Pancreas (tissue), 10 donors: ENCODE data around the gene GSTCD. TPM values are rescaled to one million over a fixed set of nuclear protein-coding genes. Genes with fewer than 3 reads are reported as not detected.
A peak's percentile ranks its signal among the peaks of the same experiment; 100 is the strongest.
"Not testable (repeated sequence)": the region's sequence is repeated elsewhere in the genome, so short reads cannot be mapped to it uniquely, and the experiment has no call there.

Source experiments
- ATAC-seq, 4 donors: fragments of 200-7000 bp; cut with Tn5 transposase; one replicate each; pipeline versions ENCODE4 v1.8.0 to v1.9.1; 2020; ENCODE audit warnings: mild to moderate bottlenecking in 4 of 4, moderate library complexity in 4 of 4
- DNase-seq, 6 donors: peaks; one replicate each; pipeline ENCODE4 v3.0.0-alpha.2; 2020
- FAIRE-seq: peaks from 2 replicates; lab custom pipeline; 2012; peaks lifted over from hg19 to GRCh38; lab: Jason Lieb, UNC
- H3K27ac ChIP-seq, 4 donors: fragments of 200-600 bp; sonication (generic); 1 replicate in 3 of 4; 2 replicates in 1 of 4; pipeline versions ENCODE4 v1.5.0 to v1.8.0; 2020
- H3K27me3 ChIP-seq, 4 donors: fragments of 200-600 bp; one replicate each; pipeline ENCODE4 v1.8.0; 2021
- H3K36me3 ChIP-seq, 3 donors: fragments of 200-600 bp; sonication (generic) in 1 of 3; one replicate each; pipeline versions ENCODE4 v1.5.0 to v1.8.0; 2020 to 2021
- H3K4me1 ChIP-seq, 3 donors: fragments of 200-600 bp; one replicate each; pipeline ENCODE4 v1.8.0; 2021
- H3K4me3 ChIP-seq, 4 donors: fragments of 200-600 bp; sonication (generic) in 2 of 4; one replicate each; pipeline versions ENCODE4 v1.5.0 to v1.8.0; 2020 to 2021
- H3K9me3 ChIP-seq, 4 donors: fragments of 200-600 bp; one replicate each; pipeline ENCODE4 v1.8.0; 2021
- WGBS, 2 donors: extraction: QIAGEN DNeasy Blood & Tissue Kit; methylation state at CpG; one replicate each; pipeline ENCODE4 v1.1.7; 2013; 5-methylcytosine and 5-hydroxymethylcytosine counted together
- intact Hi-C, 3 donors: fragments of 100-400 bp; cut with DNase I; formaldehyde crosslinking; loops; one replicate each; pipeline versions ENCODE4 v1.11.1 to v1.14.2; 2022
- polyA plus RNA-seq, 2 donors: library from polyadenylated mRNA; stranded (reverse); fragments of 200-250 nt; gene quantifications; one replicate each; pipeline ENCODE4 v1.2.3, GENCODE V29; 2013
- total RNA-seq, 6 donors: library from RNA; stranded (reverse); fragmentation: NEBNext Ultra II Directional in 4 of 6; extraction: Animal tissue kit (Norgen Biotek cat#: 25700) in 4 of 6; gene quantifications; one replicate each; pipeline versions ENCODE4 v1.2.1 to v1.2.4, GENCODE V29; 2021 to 2023
- TF ChIP-seq, protein P1 (sequence below), 4 donors: fragments of 200-600 bp; sonication (generic) in 3 of 4; IDR thresholded peaks; one replicate each; pipeline versions ENCODE4 v1.5.0 to v1.8.0; 2021; ENCODE audit warnings: antibody characterized with exemption in 4 of 4
- donor health status: healthy with polysubstance abuse.
- donor health status: DM: no; HTN: no; CAD: no; lungs with moderate emphysema.
- donor health status: DM: no; HTN: no; CAD: no.
- donor health status: control.
- donor health status: control.
- donor health status: Bipolar disorder and iron deficiency.
- donor health status: DM: yes; HTN: yes; CAD: no.
- donor health status: DM: no; HTN: no; CAD: no.
- donor health status: DM: no; HTN: no; CAD: no.
- donor health status: DM: yes; HTN: yes; CAD: no.

GSTCD gene
- total and polyA plus RNA-seq, 8 donors: 1.3 to 5.7 (median 2.8) TPM

DNA sequence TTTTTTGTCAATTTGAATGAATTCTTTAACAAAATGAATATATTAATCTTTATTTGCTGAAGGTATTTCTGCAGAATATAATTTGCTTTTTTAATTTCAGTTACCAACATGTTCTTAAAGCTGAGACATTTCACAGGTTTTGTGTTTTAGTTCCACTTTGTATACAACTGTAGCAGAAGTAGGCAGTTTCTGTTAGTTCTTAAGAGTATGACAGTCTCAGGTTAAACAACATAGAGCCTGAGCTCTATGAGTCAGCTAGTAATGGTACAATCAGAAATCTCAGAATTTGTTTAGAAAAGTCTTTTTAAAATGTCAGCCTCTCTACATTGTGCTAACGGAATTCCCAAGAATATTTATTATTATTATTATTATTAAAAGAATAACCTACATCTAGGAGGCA is 50.4 kb downstream of the GSTCD start:
- H3K9me3 ChIP-seq: no peaks in the 10 kb centered on the region
- H3K27me3 ChIP-seq: no peaks in the 10 kb centered on the region
- no peaks in the 10 kb centered on the region for H3K36me3 ChIP-seq
- DNase-seq: no peak
- intact Hi-C loops: no loop called here
- no peaks in the 10 kb centered on the region for H3K4me1 ChIP-seq
- H3K4me3 ChIP-seq: no peak overlapping the region
- WGBS, 2 donors: 91 to 94% methylated on average over 1 of the region's 1 CpG
- TF ChIP-seq, protein P1, sequence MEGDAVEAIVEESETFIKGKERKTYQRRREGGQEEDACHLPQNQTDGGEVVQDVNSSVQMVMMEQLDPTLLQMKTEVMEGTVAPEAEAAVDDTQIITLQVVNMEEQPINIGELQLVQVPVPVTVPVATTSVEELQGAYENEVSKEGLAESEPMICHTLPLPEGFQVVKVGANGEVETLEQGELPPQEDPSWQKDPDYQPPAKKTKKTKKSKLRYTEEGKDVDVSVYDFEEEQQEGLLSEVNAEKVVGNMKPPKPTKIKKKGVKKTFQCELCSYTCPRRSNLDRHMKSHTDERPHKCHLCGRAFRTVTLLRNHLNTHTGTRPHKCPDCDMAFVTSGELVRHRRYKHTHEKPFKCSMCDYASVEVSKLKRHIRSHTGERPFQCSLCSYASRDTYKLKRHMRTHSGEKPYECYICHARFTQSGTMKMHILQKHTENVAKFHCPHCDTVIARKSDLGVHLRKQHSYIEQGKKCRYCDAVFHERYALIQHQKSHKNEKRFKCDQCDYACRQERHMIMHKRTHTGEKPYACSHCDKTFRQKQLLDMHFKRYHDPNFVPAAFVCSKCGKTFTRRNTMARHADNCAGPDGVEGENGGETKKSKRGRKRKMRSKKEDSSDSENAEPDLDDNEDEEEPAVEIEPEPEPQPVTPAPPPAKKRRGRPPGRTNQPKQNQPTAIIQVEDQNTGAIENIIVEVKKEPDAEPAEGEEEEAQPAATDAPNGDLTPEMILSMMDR (IDR thresholded peaks at IDR 0.05): no peak
- peak; percentile 32 for FAIRE-seq
- ATAC-seq: no peak
- no peak overlapping the region for H3K27ac ChIP-seq

DNA sequence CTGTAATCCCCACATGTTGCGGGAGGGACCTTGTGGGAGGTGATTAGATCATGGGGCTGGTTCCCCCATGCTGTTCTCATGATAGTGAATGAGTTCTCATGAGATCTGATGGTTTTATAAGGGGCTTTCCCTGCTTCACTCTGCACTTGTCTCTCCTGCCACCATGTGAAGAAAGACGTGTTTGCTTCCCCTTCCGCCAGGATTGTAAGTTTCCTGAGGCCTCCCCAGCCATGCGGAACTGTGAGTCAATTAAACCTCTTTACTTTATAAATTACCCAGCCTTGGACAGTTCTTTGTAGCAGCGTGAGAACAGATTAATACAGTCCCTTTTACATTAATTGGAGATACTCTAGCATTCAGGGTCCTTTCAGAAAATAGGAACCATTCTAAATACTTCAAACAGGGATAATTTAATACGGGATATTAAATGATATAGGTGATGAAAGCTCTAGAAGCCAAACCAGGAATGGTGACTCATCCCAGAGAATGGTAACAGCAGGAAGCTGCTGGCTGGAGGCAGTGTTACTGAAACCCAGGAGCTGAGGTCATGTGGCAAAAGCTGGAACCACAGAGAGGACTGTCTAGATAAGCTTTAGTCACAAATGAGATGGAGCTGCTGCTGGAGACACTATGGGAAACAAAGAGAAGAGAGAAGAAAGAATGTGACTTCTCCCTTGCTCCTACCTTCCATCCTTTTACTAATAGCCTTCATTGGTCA is 57.3 kb downstream of the GSTCD start:
- Histone ChIP-seq H3K4me1 (no peaks in the 10 kb centered on the region), H3K27me3 (no peaks in the 10 kb centered on the region), H3K27ac (no peak overlapping the region), H3K36me3 (no peaks in the 10 kb centered on the region), H3K4me3 (no peak overlapping the region), H3K9me3 (no peaks in the 10 kb centered on the region)
- ATAC-seq (peak in 1 of 4 donors; percentile 69), FAIRE-seq (no peak), DNase-seq (no peak)
- intact Hi-C loops: no loop called here
- 94 to 96% methylated on average over 6 of the region's 6 CpGs for WGBS, 2 donors
- TF ChIP-seq, protein P1 (IDR thresholded peaks at IDR 0.05): no peak

DNA sequence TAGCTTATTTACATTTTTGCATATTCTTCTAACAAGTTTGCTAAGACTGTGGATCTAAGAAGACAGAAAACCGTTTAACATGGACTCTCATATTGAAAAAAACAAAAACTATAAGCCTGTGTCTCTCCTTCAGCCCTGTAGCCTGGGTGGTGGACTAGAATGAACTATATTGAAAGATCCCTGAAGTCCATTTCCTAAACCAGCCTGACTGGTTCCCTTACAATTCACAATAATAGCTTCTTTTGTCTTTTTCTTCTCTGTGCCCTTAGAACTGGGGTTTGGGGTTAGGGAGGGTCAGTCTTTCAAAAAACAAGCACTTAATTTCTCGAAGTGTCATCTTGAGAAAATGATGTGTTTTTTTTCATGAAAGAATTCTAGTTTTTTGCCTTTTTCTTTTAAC is 59.0 kb downstream of the GSTCD start:
- intact Hi-C loops: no loop called here
- DNase-seq (no peak), FAIRE-seq (no peak), ATAC-seq (peak in 1 of 4 donors; percentile 47)
- H3K27me3 ChIP-seq: no peaks in the 10 kb centered on the region
- H3K27ac ChIP-seq: no peak overlapping the region
- no peaks in the 10 kb centered on the region for H3K36me3 ChIP-seq
- TF ChIP-seq, protein P1 (IDR thresholded peaks at IDR 0.05): no peak
- 60 to 64% methylated on average over 2 of the region's 2 CpGs for WGBS, 2 donors
- H3K4me3 ChIP-seq: no peak overlapping the region
- H3K4me1 ChIP-seq: no peaks in the 10 kb centered on the region
- no peaks in the 10 kb centered on the region for H3K9me3 ChIP-seq

DNA sequence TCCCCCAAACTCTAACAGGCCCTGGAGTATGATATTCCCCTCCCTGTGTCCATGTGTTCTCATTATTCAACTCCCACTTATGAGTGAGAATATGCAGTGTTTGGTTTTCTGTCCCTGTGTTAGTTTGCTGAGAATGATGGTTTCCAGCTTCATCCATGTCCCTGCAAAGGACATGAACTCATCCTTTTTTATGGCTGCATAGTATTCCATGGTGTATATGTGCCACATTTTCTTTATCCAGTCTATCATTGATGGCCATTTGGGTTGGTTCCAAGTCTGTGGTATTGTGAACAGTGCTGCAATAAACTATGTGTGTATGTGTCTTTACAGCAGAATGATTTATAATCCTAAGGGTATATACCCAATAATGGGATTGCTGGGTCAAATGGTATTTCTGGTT is 61.9 kb downstream of the GSTCD start:
- FAIRE-seq, ATAC-seq, H3K4me1 ChIP-seq, H3K36me3 ChIP-seq, H3K27me3 ChIP-seq, H3K4me3 ChIP-seq, intact Hi-C loops, H3K27ac ChIP-seq, H3K9me3 ChIP-seq, DNase-seq: not testable (repeated sequence)

DNA sequence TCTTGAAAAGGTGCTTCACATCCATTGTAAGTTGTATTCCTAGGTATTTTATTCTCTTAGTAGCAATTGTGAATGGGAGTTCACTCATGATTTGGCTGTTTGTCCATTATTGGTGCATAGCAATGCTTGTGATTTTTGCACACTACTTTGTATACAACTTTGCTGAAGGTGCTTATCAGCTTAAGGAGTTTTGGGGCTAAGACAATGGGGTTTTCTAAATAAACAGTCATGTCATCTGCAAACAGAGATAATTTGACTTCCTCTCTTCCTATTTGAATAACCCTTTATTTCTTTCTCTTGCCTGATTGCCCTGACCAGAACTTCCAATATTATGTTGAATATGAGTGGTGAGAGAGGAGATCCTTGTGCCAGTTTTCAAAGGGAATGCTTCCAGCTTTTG is 63.5 kb downstream of the GSTCD start:
- FAIRE-seq, DNase-seq, ATAC-seq, H3K27ac ChIP-seq, H3K4me1 ChIP-seq, H3K9me3 ChIP-seq, intact Hi-C loops, H3K4me3 ChIP-seq, H3K36me3 ChIP-seq, H3K27me3 ChIP-seq: not testable (repeated sequence)

DNA sequence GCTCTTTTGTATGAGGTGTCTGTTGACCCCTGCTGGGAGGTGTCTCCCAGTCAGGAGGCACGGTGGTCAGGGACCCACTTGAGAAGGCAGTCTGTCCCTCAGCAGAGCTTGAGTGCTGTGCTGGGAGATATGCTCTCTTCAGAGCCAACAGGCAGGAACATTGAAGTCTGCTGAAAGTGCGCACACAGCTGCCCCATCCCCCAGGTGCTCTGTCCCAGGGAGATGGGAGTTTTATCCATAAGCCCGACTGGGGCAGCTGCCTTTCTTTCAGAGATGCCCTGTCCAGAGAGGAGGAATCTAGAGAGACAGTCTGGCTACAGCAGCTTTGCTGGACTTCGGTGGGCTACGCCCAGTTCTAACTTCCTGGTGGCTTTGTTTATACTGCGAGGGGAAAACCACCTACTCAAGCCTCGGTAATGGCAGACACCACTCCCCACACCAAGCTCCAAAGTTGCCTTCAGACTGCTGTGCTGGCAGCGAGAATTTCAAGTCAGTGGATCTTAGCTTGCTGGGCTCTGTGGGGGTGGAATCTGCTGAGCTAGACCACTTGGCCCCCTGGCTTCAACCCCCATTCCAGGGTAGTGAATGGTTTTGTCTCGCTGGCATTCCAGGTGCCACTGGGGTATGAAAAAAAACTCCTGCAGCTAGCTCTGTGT is 67.3 kb downstream of the GSTCD start:
- H3K4me1 ChIP-seq, H3K9me3 ChIP-seq, H3K4me3 ChIP-seq, DNase-seq, intact Hi-C loops, H3K27me3 ChIP-seq, ATAC-seq, H3K36me3 ChIP-seq, H3K27ac ChIP-seq, FAIRE-seq: not testable (repeated sequence)
- 95 to 96% methylated on average over 9 of the region's 9 CpGs for WGBS, 2 donors
